ENCODE data around the gene ZNF132.

GRCh38 chr19:58476498-58477015 lies 36.6 kb upstream of the ZNF132 start:
- TF ChIP-seq REST (tag by site-specific recombination; IDR thresholded peaks at IDR 0.05) (no peak), YY1 (tag by site-specific recombination; IDR thresholded peaks at IDR 0.05) (no peak), HIC1 (tag by site-specific recombination; IDR thresholded peaks at IDR 0.05) (no peak), WT1 (tag by site-specific recombination; IDR thresholded peaks at IDR 0.05) (no peak), AEBP2 (tag by site-specific recombination; IDR thresholded peaks at IDR 0.05; ENCODE audit: borderline replicate concordance) (no peak), TSHZ1 (tag by site-specific recombination; IDR thresholded peaks at IDR 0.05; ENCODE audit: borderline replicate concordance) (no peak), CTCF (tag by site-specific recombination; IDR thresholded peaks at IDR 0.05) (no peak)
